ENCODE results near the gene ARRDC4.

ARRDC4 gene

GRCh38 chr15:98000249-98001203, 40.0 kb downstream of the ARRDC4 start:
- DNase-seq: no peak

GRCh38 chr15:98001663-98002194, 41.2 kb downstream of the ARRDC4 start:
- no peak for DNase-seq

- DNase-seq: no peak
Observed at GRCh38 chr15:98002419-98002818, 41.9 kb downstream of the ARRDC4 start.

- DNase-seq: no peak
Observed at GRCh38 chr15:98002866-98003265, 42.4 kb downstream of the ARRDC4 start.

- DNase-seq: no peak
Observed at GRCh38 chr15:98003518-98003917, 43.0 kb downstream of the ARRDC4 start.

GRCh38 chr15:98003996-98004395, 43.5 kb downstream of the ARRDC4 start:
- DNase-seq: no peak

GRCh38 chr15:98005659-98006058, 45.2 kb downstream of the ARRDC4 start:
- no peak for DNase-seq

- no peak for DNase-seq
Observed at GRCh38 chr15:98009169-98009568, 48.7 kb downstream of the ARRDC4 start.

- no peak for DNase-seq
Observed at GRCh38 chr15:98009971-98010370, 49.5 kb downstream of the ARRDC4 start.

GRCh38 chr15:98012354-98012753, 51.9 kb downstream of the ARRDC4 start:
- no peak for DNase-seq

- DNase-seq: no peak
Observed at GRCh38 chr15:98013631-98014030, 53.1 kb downstream of the ARRDC4 start.

GRCh38 chr15:98017150-98017964, 56.9 kb downstream of the ARRDC4 start:
- DNase-seq: no peak

GRCh38 chr15:98018761-98019351, 58.4 kb downstream of the ARRDC4 start:
- no peak for DNase-seq

Data from NCI-H1930 (cell line).